Hematopoietic multipotent progenitor cell treated with erythropoietin and hydrocortisone succinate and interleukin-3 and kit ligand, for 4 days (in vitro differentiated cells): ENCODE measurements around the gene THSD7A.

Experiments used
- DNase-seq: peaks from one replicate; pipeline ENCODE4 v3.0.0-alpha.2; 2015

Gene THSD7A

GRCh38 chr7:11811709-11812108 lies 20.3 kb downstream of the THSD7A start:
- no peak for DNase-seq

GRCh38 chr7:11810043-11810625 lies 21.9 kb downstream of the THSD7A start:
- no peak for DNase-seq

GRCh38 chr7:11807000-11807399 lies 25.0 kb downstream of the THSD7A start:
- DNase-seq, result no peak

- DNase-seq, result no peak
Measured at GRCh38 chr7:11804621-11805020, 27.4 kb downstream of the THSD7A start.

GRCh38 chr7:11795231-11795630 lies 36.8 kb downstream of the THSD7A start:
- no peak for DNase-seq

- DNase-seq, result no peak
Measured at GRCh38 chr7:11792166-11792565, 39.8 kb downstream of the THSD7A start.

GRCh38 chr7:11788568-11788967 lies 43.4 kb downstream of the THSD7A start:
- no peak for DNase-seq

- no peak for DNase-seq
Measured at GRCh38 chr7:11787534-11787933, 44.5 kb downstream of the THSD7A start.

- no peak for DNase-seq
Measured at GRCh38 chr7:11786186-11786585, 45.8 kb downstream of the THSD7A start.

GRCh38 chr7:11784769-11785536 lies 47.0 kb downstream of the THSD7A start:
- DNase-seq, result no peak

- DNase-seq, result peak; percentile 3
Measured at GRCh38 chr7:11779864-11780674, 51.9 kb downstream of the THSD7A start.

- DNase-seq, result no peak
Measured at GRCh38 chr7:11776039-11776438, 56.0 kb downstream of the THSD7A start.

GRCh38 chr7:11775401-11775800 lies 56.6 kb downstream of the THSD7A start:
- DNase-seq, result no peak

GRCh38 chr7:11768263-11768662 lies 63.7 kb downstream of the THSD7A start:
- DNase-seq, result peak; percentile 42

GRCh38 chr7:11767148-11767547 lies 64.8 kb downstream of the THSD7A start:
- DNase-seq, result peak; percentile 57

- DNase-seq, result peak; percentile 77
Measured at GRCh38 chr7:11760372-11760771, 71.6 kb downstream of the THSD7A start.

- no peak for DNase-seq
Measured at GRCh38 chr7:11758627-11759111, 73.3 kb downstream of the THSD7A start.

GRCh38 chr7:11757153-11757552 lies 74.8 kb downstream of the THSD7A start:
- peak; percentile 13 for DNase-seq

GRCh38 chr7:11754933-11755332 lies 77.1 kb downstream of the THSD7A start:
- no peak for DNase-seq

- DNase-seq, result no peak
Measured at GRCh38 chr7:11754123-11754522, 77.9 kb downstream of the THSD7A start.

- no peak for DNase-seq
Measured at GRCh38 chr7:11753433-11753832, 78.6 kb downstream of the THSD7A start.

- DNase-seq, result no peak
Measured at GRCh38 chr7:11751807-11752389, 80.1 kb downstream of the THSD7A start.

GRCh38 chr7:11751315-11751714 lies 80.7 kb downstream of the THSD7A start:
- no peak for DNase-seq
